Chondrocyte (in vitro differentiated cells): ENCODE measurements around the gene PGM1. TPM values are rescaled to one million over a fixed set of nuclear protein-coding genes. Genes with fewer than 3 reads are reported as not detected.

Source experiments
- DNase-seq: peaks from one replicate; pipeline ENCODE4 v3.0.0; 2021; ENCODE audit warnings: mixed read lengths, low spot score
- H3K27ac Mint-ChIP-seq: one replicate; pipeline ENCODE4 v1.8.0; 2021; ENCODE audit warnings: mild to moderate bottlenecking, moderate library complexity, mixed read lengths; ENCODE audit not compliant: unreplicated experiment
- H3K27me3 Mint-ChIP-seq: 2 replicates; pipeline ENCODE4 v1.8.0; 2021; ENCODE audit warnings: low read depth, mixed read lengths
- H3K36me3 Mint-ChIP-seq: 2 replicates; pipeline ENCODE4 v1.8.0; 2021; ENCODE audit warnings: low read depth, mixed read lengths
- H3K4me1 Mint-ChIP-seq: 2 replicates; pipeline ENCODE4 v1.8.0; 2021; ENCODE audit warnings: low read depth, mild to moderate bottlenecking, mixed read lengths
- H3K4me3 Mint-ChIP-seq: one replicate; pipeline ENCODE4 v1.8.0; 2021; ENCODE audit warnings: mild to moderate bottlenecking, moderate library complexity, mixed read lengths; ENCODE audit not compliant: unreplicated experiment
- H3K9me3 Mint-ChIP-seq: 2 replicates; pipeline ENCODE4 v1.8.0; 2021; ENCODE audit warnings: low read depth, mixed read lengths
- total RNA-seq: library from RNA; stranded (reverse); gene quantifications from 3 replicates; pipeline ENCODE4 v1.2.1, GENCODE V29; 2021
- TF ChIP-seq, protein P1 (sequence below): fragments of 200-600 bp; sonication (generic); IDR thresholded peaks from 2 replicates; pipeline ENCODE4 v1.5.0; 2021; ENCODE audit warnings: antibody characterized with exemption, mild to moderate bottlenecking, moderate library complexity

Gene PGM1
- total RNA-seq, 1 donor from 2014 or later = 111 TPM

DNA sequence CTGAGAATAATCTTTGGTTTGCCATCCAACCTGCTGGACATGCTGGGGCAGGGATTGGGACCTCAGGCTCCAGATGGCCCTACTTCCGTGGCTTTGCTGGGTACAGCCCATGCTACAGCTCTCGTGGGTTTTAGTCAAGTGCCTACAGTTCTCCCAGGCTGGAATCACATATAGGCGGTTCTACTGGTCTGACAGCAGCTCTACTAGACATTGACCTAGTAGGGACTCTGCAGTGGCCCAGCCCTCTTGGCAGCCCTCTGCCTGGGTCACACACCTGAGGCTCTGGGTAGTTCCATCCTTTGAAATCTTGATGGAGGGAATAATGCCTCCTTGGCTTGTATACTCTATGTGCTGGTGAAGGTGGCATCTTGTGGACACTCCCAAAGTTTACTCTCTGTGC lies 72.2 kb downstream of the PGM1 start:
- H3K36me3 Mint-ChIP-seq = peaks cover 3% of the 10 kb centered on the region
- DNase-seq = no peak
- peaks cover 9% of the 10 kb centered on the region for H3K9me3 Mint-ChIP-seq
- no peak overlapping the region for H3K4me3 Mint-ChIP-seq
- peaks cover 35% of the 10 kb centered on the region for H3K4me1 Mint-ChIP-seq
- no peak overlapping the region for H3K27ac Mint-ChIP-seq
- TF ChIP-seq, protein P1, sequence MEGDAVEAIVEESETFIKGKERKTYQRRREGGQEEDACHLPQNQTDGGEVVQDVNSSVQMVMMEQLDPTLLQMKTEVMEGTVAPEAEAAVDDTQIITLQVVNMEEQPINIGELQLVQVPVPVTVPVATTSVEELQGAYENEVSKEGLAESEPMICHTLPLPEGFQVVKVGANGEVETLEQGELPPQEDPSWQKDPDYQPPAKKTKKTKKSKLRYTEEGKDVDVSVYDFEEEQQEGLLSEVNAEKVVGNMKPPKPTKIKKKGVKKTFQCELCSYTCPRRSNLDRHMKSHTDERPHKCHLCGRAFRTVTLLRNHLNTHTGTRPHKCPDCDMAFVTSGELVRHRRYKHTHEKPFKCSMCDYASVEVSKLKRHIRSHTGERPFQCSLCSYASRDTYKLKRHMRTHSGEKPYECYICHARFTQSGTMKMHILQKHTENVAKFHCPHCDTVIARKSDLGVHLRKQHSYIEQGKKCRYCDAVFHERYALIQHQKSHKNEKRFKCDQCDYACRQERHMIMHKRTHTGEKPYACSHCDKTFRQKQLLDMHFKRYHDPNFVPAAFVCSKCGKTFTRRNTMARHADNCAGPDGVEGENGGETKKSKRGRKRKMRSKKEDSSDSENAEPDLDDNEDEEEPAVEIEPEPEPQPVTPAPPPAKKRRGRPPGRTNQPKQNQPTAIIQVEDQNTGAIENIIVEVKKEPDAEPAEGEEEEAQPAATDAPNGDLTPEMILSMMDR = no peak
- no peaks in the 10 kb centered on the region for H3K27me3 Mint-ChIP-seq

DNA sequence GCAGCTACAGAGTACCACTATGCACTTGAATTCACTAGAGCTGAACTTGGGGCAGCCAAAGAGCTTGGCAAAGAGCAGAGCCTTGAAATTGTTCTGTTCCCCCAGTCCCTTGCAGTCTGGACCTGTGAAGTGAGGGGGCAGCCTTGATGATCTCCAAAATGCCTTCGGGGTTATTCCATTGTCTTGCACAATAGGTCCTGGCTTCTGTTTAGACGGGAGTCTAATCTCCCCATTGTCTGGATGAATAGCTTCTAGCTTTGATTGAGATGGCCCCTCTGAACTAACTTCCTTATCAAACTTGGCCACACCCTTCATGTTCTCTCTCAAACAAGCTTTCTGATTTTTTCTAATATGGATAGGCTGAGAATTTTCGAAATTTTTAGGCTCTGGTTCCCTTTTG lies 72.6 kb downstream of the PGM1 start:
- Mint-ChIP-seq H3K4me1 (peaks cover 36% of the 10 kb centered on the region), H3K36me3 (peaks cover 3% of the 10 kb centered on the region), H3K9me3 (peaks cover 9% of the 10 kb centered on the region), H3K27me3 (no peaks in the 10 kb centered on the region), H3K4me3 (no peak overlapping the region), H3K27ac (no peak overlapping the region)
- TF ChIP-seq, protein P1 = no peak
- DNase-seq = no peak

- Mint-ChIP-seq H3K9me3 (peaks cover 9% of the 10 kb centered on the region), H3K27me3 (no peaks in the 10 kb centered on the region), H3K27ac (no peak overlapping the region), H3K4me1 (peaks cover 13% of the 10 kb centered on the region), H3K4me3 (no peak overlapping the region), H3K36me3 (peaks cover 3% of the 10 kb centered on the region)
- TF ChIP-seq, protein P1 = no peak
- DNase-seq = no peak
Measured at GRCh38 chr1:63668298-63668697, 75.1 kb downstream of the PGM1 start.

- H3K9me3 Mint-ChIP-seq = peaks cover 9% of the 10 kb centered on the region
- H3K27me3 Mint-ChIP-seq = no peaks in the 10 kb centered on the region
- no peak for DNase-seq
- no peak overlapping the region for H3K4me3 Mint-ChIP-seq
- no peak overlapping the region for H3K27ac Mint-ChIP-seq
- peaks cover 18% of the 10 kb centered on the region for H3K4me1 Mint-ChIP-seq
- H3K36me3 Mint-ChIP-seq = peaks cover 2% of the 10 kb centered on the region
- TF ChIP-seq, protein P1 = no peak
Measured at GRCh38 chr1:63669151-63669961, 76.1 kb downstream of the PGM1 start.

DNA sequence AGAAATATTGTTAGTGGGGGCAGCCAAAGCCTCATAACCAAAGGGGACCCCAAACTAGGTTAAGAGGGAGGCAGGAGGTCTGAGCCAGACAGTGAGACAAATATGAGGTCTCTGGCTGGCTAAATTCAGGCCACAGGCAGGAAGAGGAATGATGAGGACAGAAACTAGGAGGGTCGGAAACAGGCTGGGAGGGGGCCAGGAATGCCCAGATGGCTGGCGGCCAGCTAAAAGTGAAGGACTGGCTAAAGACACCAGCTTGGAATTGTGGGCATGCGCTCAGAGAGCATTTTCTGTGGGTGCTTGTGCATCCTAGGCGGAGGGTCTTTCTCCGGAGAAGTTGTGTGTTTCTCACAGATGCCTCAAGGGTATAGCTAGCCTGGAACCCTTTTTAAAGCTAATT lies 77.0 kb downstream of the PGM1 start:
- TF ChIP-seq, protein P1 = no peak
- H3K36me3 Mint-ChIP-seq = no peaks in the 10 kb centered on the region
- H3K27me3 Mint-ChIP-seq = no peaks in the 10 kb centered on the region
- H3K27ac Mint-ChIP-seq = peak overlapping the region; percentile 0
- no peak overlapping the region for H3K4me3 Mint-ChIP-seq
- peaks cover 26% of the 10 kb centered on the region for H3K4me1 Mint-ChIP-seq
- DNase-seq = no peak
- H3K9me3 Mint-ChIP-seq = peaks cover 6% of the 10 kb centered on the region
